HCT116 (cell line): ENCODE data around the gene PLEKHA8. TPM values are rescaled to one million over a fixed set of nuclear protein-coding genes. Genes with fewer than 3 reads are reported as not detected.

Source experiments
- ATAC-seq: fragments of 200-7000 bp; cut with Tn5 transposase; 2 replicates; pipeline ENCODE4 v1.9.1; 2020; ENCODE audit warnings: mild to moderate bottlenecking, moderate library complexity
- BruUV-seq: library from RNA; stranded (reverse); fragments of 400-500 nt; replicated peaks from 2 replicates; lab custom pipeline; 2021; lab: Mats Ljungman, UMichigan
- CTCF ChIA-PET: fragments of 300-600 bp; sonication (Branson Sonifier 250); formaldehyde crosslinking; loops from one replicate; lab custom pipeline; 2021; ENCODE audit warnings: antibody characterized with exemption; lab: Charles Lee
- POLR2A ChIA-PET: fragments of 300-600, 350-600 bp; sonication (Branson Sonifier 250); formaldehyde crosslinking; loops from one replicate; lab custom pipeline; 2021; ENCODE audit warnings: antibody characterized with exemption; lab: Charles Lee
- RAD21 ChIA-PET, 2 experiments: fragments of 300-600 bp; sonication (Branson Sonifier 250); formaldehyde crosslinking; loops; one replicate each; lab custom pipeline; 2023; ENCODE audit warnings: low total read pairs in 2 of 2; ENCODE audit not compliant: uncharacterized antibody in 2 of 2, unreplicated experiment in 2 of 2, low non-redundant PET in 1 of 2; lab: Charles Lee
- DNase-seq: peaks from one replicate; pipeline ENCODE4 v3.0.0-alpha.2; 2010; ENCODE audit warnings: low read depth, low spot score
- H2AFZ ChIP-seq: fragments of 200-600 bp; shearing (Covaris generic), sonication (generic); 2 replicates; pipeline ENCODE4 v1.6.1; 2017; ENCODE audit warnings: low read depth, mixed run types, mixed read lengths, antibody characterized with exemption, low read length; ENCODE audit not compliant: poor library complexity, severe bottlenecking
- H3K27ac ChIP-seq: 2 replicates; pipeline ENCODE4 v1.5.1; 2012; ENCODE audit warnings: low read depth, low read length
- H3K27me3 ChIP-seq: fragments of 200-600 bp; sonication (generic); 2 replicates; pipeline ENCODE4 v1.6.1; 2016; ENCODE audit warnings: mixed run types, low read length, mixed read lengths; ENCODE audit not compliant: insufficient read depth
- H3K36me3 ChIP-seq, 2 experiments: fragments of 200-500 bp in 1 of 2; fragments of 200-600 bp in 1 of 2; sonication (Bioruptor generic) in 1 of 2; sonication (generic) in 1 of 2; 2 replicates each; pipeline versions ENCODE4 v1.5.1 to v1.6.1; 2014 to 2016; ENCODE audit warnings: low read length in 2 of 2, inconsistent platforms in 1 of 2, mixed read lengths in 1 of 2, mixed run types in 1 of 2; ENCODE audit not compliant: insufficient read depth in 2 of 2, control insufficient read depth in 1 of 2
- H3K4me1 ChIP-seq, 2 experiments: fragments of 200-600 bp in 1 of 2; sonication (generic) in 1 of 2; 2 replicates each; pipeline versions ENCODE4 v1.5.1 to v1.6.1; 2012 to 2017; ENCODE audit warnings: low read length in 2 of 2, inconsistent platforms in 1 of 2, mild to moderate bottlenecking in 1 of 2, mixed read lengths in 1 of 2, mixed run types in 1 of 2, moderate library complexity in 1 of 2; ENCODE audit not compliant: insufficient read depth in 2 of 2, control insufficient read depth in 1 of 2
- H3K4me2 ChIP-seq: fragments of 200-600 bp; sonication (generic); 2 replicates; pipeline ENCODE4 v1.6.1; 2017; ENCODE audit warnings: mixed run types, low read length, mixed read lengths
- H3K4me3 ChIP-seq, 2 experiments: fragments of 200-600 bp in 1 of 2; sonication (generic) in 1 of 2; replicated peaks in 1 of 2; 2 replicates each; pipeline ENCODE4 v1.5.1; 2011 to 2016; ENCODE audit warnings: low read length in 2 of 2, control low read depth in 1 of 2, low read depth in 1 of 2, mild to moderate bottlenecking in 1 of 2, mixed read lengths in 1 of 2, mixed run types in 1 of 2
- H3K79me2 ChIP-seq: fragments of 200-600 bp; sonication (generic); 2 replicates; pipeline ENCODE4 v1.6.1; 2017; ENCODE audit warnings: mild to moderate bottlenecking, mixed run types, low read length, moderate library complexity, mixed read lengths; ENCODE audit not compliant: insufficient read depth
- H3K9ac ChIP-seq: fragments of 200-600 bp; sonication (generic); 2 replicates; pipeline ENCODE4 v1.6.1; 2016; ENCODE audit warnings: low read length, mixed read lengths
- H3K9me2 ChIP-seq: fragments of 200-600 bp; sonication (generic), shearing (Covaris generic); 2 replicates; pipeline ENCODE4 v1.6.1; 2017; ENCODE audit warnings: mixed run types, mild to moderate bottlenecking, moderate library complexity; ENCODE audit not compliant: insufficient read depth
- H3K9me3 ChIP-seq, 2 experiments: fragments of 200-500 bp in 1 of 2; fragments of 200-600 bp in 1 of 2; sonication (Bioruptor generic) in 1 of 2; sonication (generic) in 1 of 2; 2 replicates each; pipeline ENCODE4 v1.6.1; 2014 to 2017; ENCODE audit warnings: low read length in 2 of 2, mixed read lengths in 2 of 2, inconsistent platforms in 1 of 2, low read depth in 1 of 2, mild to moderate bottlenecking in 1 of 2, mixed run types in 1 of 2, moderate library complexity in 1 of 2; ENCODE audit not compliant: control insufficient read depth in 1 of 2, insufficient read depth in 1 of 2
- H4K20me1 ChIP-seq: fragments of 200-600 bp; sonication (generic), shearing (Covaris generic); 2 replicates; pipeline ENCODE4 v1.6.1; 2017; ENCODE audit warnings: mixed run types, mild to moderate bottlenecking, moderate library complexity; ENCODE audit not compliant: insufficient read depth
- CEBPB ChIP-seq: IDR thresholded peaks from 2 replicates; pipeline ENCODE4 v1.6.1; 2012; ENCODE audit warnings: low read depth
- EGR1 ChIP-seq: IDR thresholded peaks from 2 replicates; pipeline ENCODE4 v1.6.1; 2012; ENCODE audit warnings: low read depth
- EZH2 ChIP-seq: fragments of 200-600 bp; sonication (generic); IDR thresholded peaks from 2 replicates; pipeline ENCODE4 v1.6.1; 2017; ENCODE audit warnings: antibody characterized with exemption, mixed run types
- EZH2phosphoT487 ChIP-seq: fragments of 200-600 bp; IDR thresholded peaks from 2 replicates; pipeline ENCODE4 v1.6.1; 2018; ENCODE audit warnings: antibody characterized with exemption, borderline replicate concordance
- FOSL1 ChIP-seq: IDR thresholded peaks from 2 replicates; pipeline ENCODE4 v1.6.1; 2012; ENCODE audit warnings: low read depth
- JUND ChIP-seq: IDR thresholded peaks from 2 replicates; pipeline ENCODE4 v1.6.1; 2012
- RAD21 ChIP-seq: IDR thresholded peaks from 2 replicates; pipeline ENCODE4 v1.6.1; 2012; ENCODE audit warnings: low read depth, mild to moderate bottlenecking
- SIN3A ChIP-seq: IDR thresholded peaks from 2 replicates; pipeline ENCODE4 v1.6.1; 2012; ENCODE audit warnings: low read depth
- SP1 ChIP-seq: IDR thresholded peaks from 2 replicates; pipeline ENCODE4 v1.6.1; 2012; ENCODE audit warnings: low read depth
- SRF ChIP-seq: IDR thresholded peaks from 2 replicates; pipeline ENCODE4 v1.6.1; 2012; ENCODE audit warnings: low read depth
- intact Hi-C: fragments of 100-400 bp; cut with micrococcal nuclease; formaldehyde crosslinking; loops from 2 replicates; pipeline ENCODE4 v1.10.0; 2022
- total RNA-seq: library from RNA; stranded (reverse); gene quantifications from one replicate; pipeline ENCODE4 v1.2.1, GENCODE V29; 2021; ENCODE audit not compliant: unreplicated experiment
- TF ChIP-seq, protein P1 (sequence below): IDR thresholded peaks from 2 replicates; pipeline ENCODE4 v1.6.1; 2012
- TF ChIP-seq, protein P2 (sequence below): IDR thresholded peaks from 2 replicates; pipeline ENCODE4 v1.6.1; 2011; ENCODE audit warnings: mild to moderate bottlenecking, low read length, moderate library complexity; ENCODE audit not compliant: insufficient replicate concordance; ENCODE audit errors: extremely low read depth

The PLEKHA8 gene
- total RNA-seq, 1 experiment from 2014 or later, result 13.6 TPM

DNA sequence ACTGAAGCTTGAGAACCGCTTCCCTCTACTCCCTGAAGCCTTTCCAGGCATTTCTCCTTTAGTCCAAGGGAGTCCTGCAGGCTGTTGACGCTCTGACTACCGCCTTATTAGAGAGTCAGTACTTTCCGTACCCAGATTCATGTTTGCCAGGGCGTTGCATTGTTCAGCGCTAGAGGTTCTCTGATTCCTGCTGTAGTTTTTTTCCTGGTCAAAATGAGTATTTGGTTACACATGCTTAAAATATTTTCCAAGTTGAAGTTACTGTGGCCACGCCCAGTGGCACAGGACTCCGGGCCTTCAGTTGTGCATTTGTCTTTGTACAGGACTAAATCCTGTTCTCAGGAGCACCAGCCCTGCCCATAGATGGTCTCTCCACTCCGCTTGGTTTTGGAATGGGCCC lies 114.5 kb downstream of the PLEKHA8 start:
- H3K9me3 ChIP-seq, result no peaks in the 10 kb centered on the region
- no peaks in the 10 kb centered on the region for H3K79me2 ChIP-seq
- no peaks in the 10 kb centered on the region for H4K20me1 ChIP-seq
- peak overlapping the region; percentile 58 for H3K4me2 ChIP-seq
- DNase-seq, result peak; percentile 39
- H3K9me2 ChIP-seq, result no peaks in the 10 kb centered on the region
- no peaks in the 10 kb centered on the region for H3K27me3 ChIP-seq
- peak; percentile 65 for ATAC-seq
- H3K4me3 ChIP-seq, result peak overlapping the region in 1 of 2 experiments; percentile 14; a peak in 1 of 4 replicates
- TF ChIP-seq SRF, result peak; percentile 33; the same call in 1 of the 2 replicates
- no peak for TF ChIP-seq EZH2
- TF ChIP-seq EGR1, result 0 out of 2 replicates have a peak, but pooled peaks have one; percentile 27
- TF ChIP-seq FOSL1, result peak; percentile 54; the same call in 1 of the 2 replicates
- no peak for TF ChIP-seq SIN3A
- no peak for TF ChIP-seq CEBPB
- TF ChIP-seq, protein P1, sequence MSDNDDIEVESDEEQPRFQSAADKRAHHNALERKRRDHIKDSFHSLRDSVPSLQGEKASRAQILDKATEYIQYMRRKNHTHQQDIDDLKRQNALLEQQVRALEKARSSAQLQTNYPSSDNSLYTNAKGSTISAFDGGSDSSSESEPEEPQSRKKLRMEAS, result no peak
- TF ChIP-seq, protein P2, sequence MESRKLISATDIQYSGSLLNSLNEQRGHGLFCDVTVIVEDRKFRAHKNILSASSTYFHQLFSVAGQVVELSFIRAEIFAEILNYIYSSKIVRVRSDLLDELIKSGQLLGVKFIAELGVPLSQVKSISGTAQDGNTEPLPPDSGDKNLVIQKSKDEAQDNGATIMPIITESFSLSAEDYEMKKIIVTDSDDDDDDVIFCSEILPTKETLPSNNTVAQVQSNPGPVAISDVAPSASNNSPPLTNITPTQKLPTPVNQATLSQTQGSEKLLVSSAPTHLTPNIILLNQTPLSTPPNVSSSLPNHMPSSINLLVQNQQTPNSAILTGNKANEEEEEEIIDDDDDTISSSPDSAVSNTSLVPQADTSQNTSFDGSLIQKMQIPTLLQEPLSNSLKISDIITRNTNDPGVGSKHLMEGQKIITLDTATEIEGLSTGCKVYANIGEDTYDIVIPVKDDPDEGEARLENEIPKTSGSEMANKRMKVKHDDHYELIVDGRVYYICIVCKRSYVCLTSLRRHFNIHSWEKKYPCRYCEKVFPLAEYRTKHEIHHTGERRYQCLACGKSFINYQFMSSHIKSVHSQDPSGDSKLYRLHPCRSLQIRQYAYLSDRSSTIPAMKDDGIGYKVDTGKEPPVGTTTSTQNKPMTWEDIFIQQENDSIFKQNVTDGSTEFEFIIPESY, result peak; percentile 9
- TF ChIP-seq SP1, result peak; percentile 42
- TF ChIP-seq RAD21, result no peak
- TF ChIP-seq EZH2phosphoT487, result no peak
- TF ChIP-seq JUND, result peak; percentile 49
- TF ChIP-seq, all 23 proteins: peak for 6
- ChIA-PET POLR2A (no interaction called here), CTCF (no interaction called here), RAD21 (no interaction called here)
- Histone ChIP-seq H3K36me3 (no peaks in the 10 kb centered on the region), H3K27ac (peak overlapping the region; percentile 2; the same call in 1 of the 2 replicates), H2AFZ (no peak overlapping the region), H3K9ac (peak overlapping the region; percentile 34), H3K4me1 (peaks cover 23 to 35% of the 10 kb centered on the region in 2 experiments)
- BruUV-seq, result no TSS peak
- intact Hi-C loops, result no loop called here
